HG02642 (cell line): ENCODE measurements around the gene CIC.

Experiments
- ATAC-seq: cut with Tn5 transposase; IDR thresholded peaks from one replicate; pipeline ENCODE4 v1.9.1; 2021; ENCODE audit warnings: mild to moderate bottlenecking; ENCODE audit not compliant: unreplicated experiment, poor library complexity

The CIC gene

DNA sequence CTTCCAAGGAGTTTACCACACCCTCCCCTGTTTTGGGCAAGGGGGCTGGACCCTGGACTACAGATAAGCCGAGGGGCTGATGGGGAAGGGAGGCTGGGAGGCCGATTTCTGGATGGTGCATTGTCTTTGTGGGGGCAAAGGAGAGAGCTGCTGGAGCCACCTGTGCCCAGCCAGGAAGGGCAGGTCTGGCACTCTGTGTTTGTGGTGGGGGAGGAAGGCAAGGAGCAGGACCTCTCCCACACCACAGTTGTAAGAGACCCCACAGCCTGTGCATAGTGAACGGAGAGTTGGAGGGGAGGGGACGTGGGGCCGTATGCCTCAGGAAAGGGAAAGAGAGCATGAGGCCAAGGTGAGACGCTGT is 16.9 kb downstream of the CIC start:
- ATAC-seq: no peak

- no peak for ATAC-seq
Observed at GRCh38 chr19:42286349-42287016, 17.4 kb downstream of the CIC start.

DNA sequence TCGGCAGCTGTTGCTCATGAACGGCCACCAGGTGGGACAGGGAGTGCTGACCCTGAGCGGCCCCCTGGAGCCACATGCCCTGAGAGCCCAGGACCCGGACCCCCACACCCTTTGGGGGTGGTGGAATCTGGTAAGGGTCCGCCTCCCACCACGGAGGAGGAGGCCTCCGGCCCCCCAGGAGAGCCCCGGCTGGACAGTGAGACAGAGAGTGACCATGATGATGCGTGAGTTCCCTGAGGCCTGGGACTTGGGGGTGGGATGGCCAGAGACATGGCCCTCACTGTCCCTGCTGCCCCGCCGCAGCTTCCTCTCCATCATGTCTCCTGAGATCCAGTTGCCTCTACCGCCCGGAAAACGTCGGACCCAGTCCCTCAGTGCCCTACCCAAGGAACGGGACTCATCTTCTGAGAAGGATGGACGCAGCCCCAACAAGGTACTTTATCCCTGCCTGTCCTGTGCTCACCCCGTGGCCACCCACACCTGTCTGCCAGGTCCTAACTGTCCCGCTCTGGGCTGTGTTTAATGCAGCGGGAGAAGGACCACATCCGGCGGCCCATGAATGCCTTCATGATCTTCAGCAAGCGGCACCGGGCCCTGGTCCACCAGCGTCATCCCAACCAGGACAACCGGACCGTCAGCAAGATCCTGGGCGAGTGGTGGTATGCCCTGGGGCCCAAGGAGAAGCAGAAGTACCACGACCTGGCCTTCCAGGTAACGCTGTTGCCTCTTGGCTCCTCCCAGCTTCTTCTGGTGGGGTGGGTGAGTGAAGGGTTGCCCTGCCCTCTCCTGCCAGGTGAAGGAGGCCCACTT is 18.2 kb downstream of the CIC start:
- ATAC-seq: no peak

- no peak for ATAC-seq
Observed at GRCh38 chr19:42287827-42288107, 18.7 kb downstream of the CIC start.

- ATAC-seq: no peak
Observed at GRCh38 chr19:42288387-42288786, 19.3 kb downstream of the CIC start.

- no peak for ATAC-seq
Observed at GRCh38 chr19:42288881-42289555, 20.0 kb downstream of the CIC start.

DNA sequence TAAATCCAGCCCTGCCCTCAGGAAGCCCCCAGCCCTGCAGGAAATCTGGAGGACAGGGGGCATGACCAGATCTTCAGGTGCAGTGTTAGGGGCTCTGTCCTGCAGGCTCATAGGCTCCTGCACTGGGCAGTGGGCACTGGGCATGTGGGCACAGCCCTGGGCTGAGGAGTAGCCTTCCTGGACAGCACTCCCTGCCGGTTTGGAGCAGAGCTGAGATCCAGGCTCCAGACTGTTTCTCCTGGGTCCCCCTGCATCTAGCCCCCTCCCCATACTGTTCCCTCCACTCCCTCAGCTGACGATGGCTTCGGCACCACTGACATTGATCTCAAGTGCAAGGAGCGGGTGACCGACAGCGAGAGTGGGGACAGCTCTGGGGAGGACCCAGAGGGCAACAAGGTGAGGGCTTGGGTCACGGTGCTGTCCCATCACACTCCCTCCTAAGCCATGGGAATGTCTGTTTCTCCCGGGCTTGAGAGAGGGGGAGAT is 20.5 kb downstream of the CIC start:
- ATAC-seq: no peak

DNA sequence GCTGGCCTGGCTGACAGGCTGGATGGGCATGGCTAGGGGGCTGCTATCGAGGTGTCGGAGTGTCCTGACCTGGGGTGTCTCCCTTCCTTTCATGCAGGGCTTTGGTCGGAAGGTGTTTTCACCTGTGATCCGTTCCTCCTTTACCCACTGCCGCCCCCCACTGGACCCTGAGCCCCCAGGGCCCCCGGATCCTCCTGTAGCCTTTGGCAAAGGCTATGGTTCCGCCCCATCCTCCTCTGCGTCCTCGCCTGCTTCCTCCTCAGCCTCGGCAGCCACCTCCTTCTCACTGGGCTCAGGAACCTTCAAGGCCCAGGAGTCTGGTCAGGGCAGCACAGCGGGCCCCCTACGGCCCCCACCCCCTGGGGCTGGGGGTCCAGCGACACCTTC is 21.1 kb downstream of the CIC start:
- ATAC-seq: no peak

DNA sequence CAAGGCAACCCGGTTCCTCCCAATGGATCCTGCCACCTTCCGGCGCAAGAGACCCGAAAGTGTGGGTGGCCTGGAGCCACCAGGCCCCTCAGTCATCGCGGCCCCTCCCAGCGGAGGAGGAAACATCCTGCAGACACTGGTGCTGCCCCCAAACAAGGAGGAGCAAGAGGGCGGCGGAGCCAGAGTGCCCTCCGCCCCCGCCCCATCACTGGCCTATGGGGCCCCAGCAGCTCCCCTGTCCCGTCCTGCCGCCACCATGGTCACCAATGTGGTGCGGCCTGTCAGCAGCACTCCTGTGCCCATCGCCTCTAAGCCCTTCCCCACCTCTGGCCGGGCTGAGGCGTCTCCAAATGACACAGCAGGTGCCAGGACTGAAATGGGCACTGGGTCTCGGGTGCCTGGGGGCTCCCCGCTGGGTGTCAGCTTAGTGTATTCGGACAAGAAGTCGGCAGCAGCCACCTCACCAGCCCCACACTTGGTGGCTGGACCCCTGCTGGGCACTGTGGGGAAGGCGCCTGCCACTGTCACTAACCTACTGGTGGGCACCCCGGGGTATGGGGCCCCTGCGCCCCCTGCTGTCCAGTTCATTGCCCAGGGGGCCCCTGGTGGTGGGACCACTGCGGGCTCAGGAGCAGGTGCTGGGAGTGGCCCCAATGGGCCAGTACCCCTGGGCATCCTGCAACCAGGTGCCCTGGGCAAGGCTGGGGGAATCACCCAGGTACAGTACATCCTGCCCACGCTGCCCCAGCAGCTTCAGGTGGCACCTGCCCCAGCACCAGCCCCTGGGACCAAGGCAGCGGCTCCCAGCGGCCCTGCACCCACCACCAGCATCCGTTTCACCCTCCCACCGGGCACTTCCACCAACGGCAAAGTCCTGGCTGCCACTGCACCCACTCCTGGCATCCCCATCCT is 21.7 kb downstream of the CIC start:
- ATAC-seq: no peak

GRCh38 chr19:42291435-42291810 is 22.4 kb downstream of the CIC start:
- no peak for ATAC-seq

GRCh38 chr19:42292042-42292960 is 23.2 kb downstream of the CIC start:
- no peak for ATAC-seq

GRCh38 chr19:42292963-42293362 is 23.9 kb downstream of the CIC start:
- ATAC-seq: no peak

DNA sequence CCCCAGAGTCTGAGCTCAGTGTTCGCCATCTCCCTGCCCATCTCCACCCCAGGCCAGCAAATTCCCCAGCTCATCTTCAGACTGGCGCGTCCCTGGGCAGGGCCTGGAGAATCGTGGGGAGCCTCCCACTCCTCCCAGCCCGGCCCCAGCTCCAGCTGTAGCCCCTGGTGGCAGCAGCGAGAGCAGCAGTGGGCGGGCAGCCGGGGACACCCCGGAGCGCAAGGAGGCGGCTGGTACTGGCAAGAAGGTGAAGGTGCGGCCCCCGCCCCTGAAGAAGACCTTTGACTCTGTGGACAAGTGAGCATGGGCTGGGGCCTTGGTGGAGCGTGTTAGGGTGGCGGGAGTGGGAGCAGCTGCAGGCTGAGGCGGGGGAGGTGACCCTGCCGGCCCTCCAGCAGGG is 24.5 kb downstream of the CIC start:
- ATAC-seq: no peak

DNA sequence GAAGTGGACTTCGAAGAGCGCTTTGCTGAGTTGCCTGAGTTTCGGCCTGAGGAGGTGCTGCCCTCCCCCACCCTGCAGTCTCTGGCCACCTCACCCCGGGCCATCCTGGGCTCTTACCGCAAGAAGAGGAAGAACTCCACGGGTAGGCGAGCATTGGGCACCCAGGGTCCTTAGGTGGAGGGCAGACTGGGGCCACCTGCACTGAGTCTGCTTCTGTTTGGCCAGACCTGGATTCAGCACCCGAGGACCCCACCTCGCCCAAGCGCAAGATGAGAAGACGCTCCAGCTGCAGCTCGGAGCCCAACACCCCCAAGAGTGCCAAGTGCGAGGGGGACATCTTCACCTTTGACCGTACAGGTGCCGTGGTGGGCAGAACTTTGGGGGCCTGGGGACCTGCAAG is 24.9 kb downstream of the CIC start:
- no peak for ATAC-seq

GRCh38 chr19:42294471-42295137 is 25.6 kb downstream of the CIC start:
- ATAC-seq: no peak

DNA sequence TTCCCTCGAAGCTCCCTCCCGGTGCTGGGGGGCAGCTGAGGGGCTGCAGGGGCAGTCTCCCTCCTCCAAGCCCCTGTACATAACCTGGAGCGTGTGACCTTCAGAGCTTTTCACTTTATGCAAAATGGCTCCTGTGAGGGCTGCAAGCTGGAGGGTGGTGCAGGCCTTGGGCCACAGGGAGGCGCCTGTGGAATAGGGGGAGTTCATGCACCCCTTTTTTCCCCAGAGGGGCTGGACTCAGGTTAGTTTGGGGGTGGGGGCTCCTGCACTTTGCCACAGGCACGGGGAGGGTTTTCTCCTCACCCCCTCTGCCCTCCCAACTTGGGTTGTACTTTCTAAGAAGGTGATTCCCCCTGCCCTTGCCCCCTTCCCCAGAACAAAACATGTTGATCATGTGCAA is 26.3 kb downstream of the CIC start:
- ATAC-seq: no peak

GRCh38 chr19:42295831-42296525 is 26.9 kb downstream of the CIC start:
- ATAC-seq: peak; percentile 64

GRCh38 chr19:42297039-42297438 is 28.0 kb downstream of the CIC start:
- no peak for ATAC-seq
